ENCODE data around the gene VPS35.

Gene VPS35

DNA sequence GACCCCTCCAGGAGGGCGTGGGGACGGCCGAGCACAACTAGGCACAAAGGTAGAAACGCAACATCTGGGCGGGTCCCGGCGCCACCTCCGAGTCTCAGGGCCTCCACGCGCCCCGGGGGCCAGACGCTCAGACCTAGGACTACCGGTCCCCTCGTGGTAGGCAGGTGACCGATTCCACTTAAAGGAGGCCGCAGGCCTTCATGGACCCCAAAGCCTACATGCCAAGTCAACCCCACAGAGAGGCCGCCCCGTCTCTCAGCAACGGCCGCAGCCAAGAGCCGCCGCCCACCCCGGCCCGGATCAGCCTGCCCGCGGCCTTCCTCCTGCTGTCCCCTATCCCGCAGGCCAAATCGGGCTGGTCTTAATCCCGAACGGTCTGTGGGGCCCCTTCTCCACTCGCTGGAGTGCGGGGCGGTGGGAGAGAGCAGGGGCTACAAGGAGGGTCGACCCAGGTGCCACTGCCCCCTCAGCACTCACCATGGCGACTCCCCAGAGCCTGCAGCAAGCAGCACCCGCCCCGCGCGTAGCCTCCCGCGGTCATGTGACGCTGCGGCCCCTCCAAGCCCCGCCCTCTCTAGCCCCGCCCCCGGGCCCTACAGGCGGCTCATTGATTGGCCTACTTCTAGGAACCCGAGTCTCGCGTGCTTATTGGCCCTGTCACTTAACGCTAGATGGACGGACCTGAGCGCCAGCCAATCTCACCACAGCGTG is at the start of gene VPS35:
TSS of gene VPS35 (minus strand) at position 525 of the 711 bp plus-strand sequence. CDS start at position 480, 45 bp downstream.
- peak; percentile 99 for DNase-seq

DNA sequence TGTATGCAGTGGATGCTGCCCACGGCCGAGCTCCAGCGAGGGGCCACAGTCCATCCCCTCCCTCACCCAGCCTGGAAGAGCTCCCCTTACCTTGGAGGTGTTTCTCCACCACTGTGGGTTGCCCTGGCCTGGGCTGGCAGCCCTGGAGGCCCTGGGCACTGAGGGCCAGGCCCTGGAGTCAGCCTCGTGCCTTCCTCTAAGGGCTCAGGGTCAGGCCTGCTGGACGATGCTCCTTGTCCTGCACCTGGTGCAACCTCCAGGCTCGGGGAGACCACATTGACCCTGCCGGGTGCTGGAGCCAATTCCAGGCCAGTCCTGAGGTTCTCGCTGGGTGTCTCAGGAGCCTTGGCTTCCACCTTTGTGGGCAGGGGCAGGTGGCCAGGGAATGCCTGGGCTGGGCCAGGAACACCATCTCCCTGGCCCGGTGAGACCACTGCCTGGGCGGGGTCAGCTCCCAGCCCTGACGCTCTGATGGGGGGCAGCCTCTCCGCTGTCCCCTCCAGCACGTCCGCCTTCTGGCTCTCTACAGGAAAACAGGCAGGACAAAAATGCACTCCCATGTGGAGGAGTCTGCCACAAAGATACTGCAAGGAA is 48.7 kb upstream of the VPS35 start:
- DNase-seq: no peak

DNA sequence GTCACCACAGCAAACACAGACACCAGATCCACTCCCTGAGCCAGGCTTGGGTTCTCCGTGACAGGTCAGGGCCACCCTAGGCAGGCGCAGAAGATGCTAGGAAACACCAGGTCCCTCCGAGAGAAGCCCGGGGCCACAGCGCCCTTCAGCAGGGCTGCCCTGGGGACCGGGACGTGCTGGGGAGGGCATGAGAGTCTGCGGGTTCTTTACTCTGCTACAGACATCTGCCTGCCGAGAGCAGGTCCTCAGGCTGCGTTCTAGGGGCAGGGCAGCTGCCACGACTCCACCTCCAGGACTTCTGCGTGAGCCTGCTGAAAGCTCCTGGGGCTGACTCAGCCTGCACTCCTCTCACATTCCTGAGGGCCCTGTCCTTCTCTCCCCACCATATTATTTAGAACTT is 47.7 kb upstream of the VPS35 start:
- DNase-seq: no peak

DNA sequence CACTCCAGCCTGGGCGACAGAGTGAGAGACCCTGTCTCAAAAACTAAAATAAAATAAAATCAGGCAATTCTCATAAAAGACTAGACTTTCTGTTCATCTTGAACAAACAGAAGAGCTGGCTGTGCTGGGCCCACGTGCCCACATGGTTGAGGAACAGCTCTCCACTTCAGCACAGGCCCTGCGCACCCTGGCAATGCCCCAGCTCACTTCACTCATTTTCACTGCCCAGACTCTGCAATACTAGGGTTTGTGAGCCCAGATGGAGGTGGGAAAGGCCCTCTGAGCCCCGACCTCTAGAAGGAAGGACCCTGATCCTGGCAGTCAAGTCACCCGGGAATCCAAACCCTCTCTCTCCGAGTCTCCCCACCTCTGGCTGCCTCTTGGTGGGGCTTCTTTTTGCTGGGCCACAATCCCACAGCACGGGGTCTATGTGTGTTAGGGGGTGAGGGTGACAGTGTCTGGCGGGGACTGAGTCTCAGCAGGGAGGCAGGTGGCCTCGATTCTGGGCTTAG is 44.4 kb upstream of the VPS35 start:
- DNase-seq: no peak

DNA sequence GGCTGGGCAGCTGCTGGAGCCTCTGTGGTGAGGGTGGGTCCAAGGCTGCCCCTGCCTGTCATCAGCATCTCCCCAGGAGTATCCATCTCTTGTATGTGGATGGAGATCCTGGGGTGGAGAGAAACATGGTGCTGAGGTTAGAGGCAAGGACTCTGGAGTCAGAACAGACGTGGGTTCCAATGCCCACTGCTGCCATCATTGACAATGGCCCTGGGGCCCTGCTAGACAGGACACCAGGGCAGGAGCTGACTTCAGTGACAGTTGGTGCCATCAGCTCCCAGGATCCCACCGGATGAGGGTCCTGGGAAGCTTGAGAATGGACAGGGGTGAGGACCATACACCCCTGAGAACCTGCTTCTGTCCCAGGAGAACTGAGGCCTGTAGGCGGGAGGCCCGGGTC is 43.6 kb upstream of the VPS35 start:
- DNase-seq: no peak

DNA sequence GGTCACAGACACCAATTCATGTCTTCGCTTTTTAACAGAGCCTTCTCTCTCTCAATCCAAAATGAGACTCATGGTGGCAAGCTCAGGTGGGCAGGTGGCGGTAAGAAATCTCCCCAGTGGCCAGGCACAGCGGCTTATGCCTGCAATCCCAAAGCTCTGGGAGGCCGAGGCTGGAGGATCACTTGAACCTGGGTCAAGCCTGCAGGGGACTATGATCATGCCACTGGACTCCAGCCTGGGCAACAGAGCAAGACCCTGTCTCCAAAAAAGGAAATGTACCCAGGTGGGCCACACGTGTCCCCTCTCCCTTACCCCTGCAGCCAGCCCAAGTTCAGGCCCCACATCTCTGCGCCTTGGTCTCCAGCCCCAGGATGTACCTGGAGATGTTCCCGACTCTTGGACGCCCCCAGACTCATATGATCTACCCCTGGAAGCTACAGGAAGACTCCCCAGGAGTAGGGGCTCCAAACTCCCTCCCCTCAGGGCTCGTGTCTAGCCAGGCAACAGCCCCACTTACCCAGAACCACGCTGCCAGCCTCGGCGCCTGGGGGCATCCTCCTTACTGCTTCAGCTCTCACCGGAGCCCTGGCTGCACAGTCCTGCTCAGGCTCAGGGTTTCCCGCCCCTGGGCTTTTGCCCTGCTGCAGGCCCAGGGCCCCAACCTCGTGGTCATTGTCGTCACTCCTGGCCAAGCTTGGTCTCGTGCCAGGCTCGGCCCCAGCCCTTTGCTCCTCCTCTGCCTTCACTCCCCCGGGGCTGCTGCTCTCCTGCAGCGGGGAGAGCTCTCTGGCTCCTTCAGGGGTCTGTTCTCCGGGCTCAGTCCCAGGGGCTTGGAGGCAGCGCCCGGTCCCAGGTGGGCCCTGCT is 42.9 kb upstream of the VPS35 start:
- DNase-seq: no peak

DNA sequence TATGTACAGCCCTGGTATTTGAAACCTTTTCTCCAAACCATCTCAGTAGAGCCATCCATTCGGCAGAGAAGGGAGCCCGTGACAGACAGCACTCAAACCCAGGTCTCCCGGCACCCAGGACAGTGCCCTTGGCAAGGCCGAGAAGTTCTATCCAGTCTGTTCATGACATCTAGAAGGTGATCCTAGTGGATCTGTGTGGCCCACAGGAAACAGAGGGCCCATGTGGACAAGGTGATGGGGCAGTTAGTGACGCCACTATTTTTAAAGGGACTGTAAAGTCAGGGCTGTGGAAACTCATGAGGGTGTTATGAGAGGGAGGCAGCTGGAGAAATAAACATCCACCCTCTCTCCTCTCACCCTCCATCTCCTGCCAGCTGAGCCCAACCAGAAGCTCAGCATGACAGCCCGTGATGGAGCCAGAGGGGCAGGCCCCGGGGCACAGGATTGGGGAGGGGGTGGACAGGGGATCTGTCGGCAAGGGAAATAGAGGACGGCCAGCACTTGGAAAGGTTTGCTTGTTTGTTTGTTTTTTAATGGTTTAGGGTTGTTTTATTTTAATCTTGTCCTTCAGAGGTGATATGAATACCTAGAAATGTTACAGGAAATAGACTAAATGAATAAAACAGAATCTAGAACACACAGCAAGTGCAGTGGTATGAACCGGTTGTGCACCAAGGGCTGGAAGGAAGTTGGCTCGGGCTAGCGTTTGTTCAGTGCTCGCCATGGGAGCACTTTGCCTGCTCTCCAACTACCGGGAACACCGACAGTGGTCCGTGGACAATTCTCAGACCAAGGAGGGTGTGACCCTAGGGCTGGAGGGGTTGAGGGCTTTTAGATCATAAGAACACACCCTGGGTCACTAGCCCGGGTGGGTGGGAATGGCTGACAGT is 42.1 kb upstream of the VPS35 start:
- no peak for DNase-seq

DNA sequence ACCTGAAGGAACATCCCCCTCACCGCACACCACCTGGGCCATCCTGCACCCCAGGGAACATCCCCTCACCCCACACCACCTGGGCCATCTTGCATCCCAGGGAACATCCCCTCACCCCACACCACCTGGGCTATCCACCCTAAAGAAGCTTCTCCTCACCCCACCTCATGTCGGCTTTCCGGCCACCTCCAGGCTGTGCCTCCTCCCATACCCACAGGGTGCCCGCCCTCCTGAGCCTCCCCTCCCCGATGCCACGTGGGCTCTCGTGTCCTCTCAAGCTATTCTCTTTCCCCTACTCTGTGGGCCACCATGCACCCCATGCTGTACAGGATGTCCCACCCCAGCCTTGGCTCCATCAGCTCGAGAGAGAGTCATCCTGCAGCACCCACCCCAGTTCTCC is 41.1 kb upstream of the VPS35 start:
- no peak for DNase-seq

DNA sequence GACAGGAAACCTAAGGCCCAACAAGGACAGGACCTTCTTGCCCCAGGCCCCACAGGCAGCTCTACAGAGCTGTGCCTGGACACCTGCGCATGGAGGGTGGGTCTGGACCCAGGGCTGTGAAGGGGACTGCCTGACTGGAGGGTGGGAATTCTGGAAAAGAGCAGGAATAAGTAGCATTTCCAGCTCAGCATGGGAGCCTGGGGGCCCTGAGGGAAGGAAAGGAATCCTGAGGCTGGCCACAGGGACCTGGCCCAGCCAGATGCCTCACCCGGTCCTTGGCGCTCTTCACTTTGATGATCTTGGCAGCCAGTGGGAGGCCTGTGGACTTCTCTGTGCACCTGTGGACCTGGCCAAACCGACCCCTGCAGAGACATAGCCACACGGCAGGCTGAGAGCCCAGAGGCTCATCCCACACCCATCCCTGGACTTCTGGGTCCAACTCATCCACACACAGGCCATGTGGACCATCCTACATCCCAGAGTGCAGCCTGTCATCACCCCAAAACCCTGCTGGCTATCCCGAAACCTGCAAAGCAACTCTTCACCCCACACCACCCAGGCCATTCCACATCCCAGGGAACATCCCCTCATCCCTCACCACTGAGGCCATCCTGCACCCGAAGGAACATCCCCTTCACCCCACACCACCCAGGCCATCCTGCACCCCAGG is 40.5 kb upstream of the VPS35 start:
- no peak for DNase-seq

DNA sequence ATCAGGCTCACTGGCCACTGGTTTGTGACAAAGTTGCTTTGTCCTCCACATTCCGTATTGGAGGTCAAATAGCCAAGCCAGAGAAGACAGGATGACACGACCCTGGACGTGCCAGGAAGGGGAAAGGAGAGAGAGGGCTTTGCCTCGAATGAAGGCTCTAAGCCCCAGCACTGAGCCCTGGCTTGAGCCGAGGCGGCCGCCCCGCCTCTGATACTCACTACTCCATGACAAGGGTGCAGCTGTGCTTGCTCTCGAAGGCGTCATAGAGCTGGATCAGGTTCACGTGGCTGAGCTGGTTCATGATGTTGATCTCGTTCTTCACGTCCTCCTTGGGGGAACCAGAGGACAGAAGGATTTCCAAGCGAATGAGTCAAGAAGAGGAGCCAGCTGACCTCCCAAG is 39.8 kb upstream of the VPS35 start:
- no peak for DNase-seq

DNA sequence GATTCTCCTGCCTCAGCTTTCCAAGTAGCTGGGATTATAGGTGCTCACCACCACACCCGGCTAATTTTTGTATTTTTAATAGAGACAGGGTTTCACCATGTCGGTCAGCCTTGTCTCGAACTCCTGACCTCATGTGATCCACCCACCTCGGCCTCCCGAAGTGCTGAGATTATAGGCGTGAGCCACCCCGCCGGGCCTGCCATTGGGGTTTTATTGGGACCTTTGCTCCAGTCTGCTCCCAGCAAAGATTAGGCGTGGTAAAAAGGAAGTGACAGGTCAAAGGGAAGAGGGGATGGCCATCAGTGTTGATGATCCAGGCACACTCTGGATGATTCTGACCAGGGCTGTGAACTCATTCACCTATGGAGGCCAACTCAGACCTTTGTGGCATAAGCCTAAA is 38.7 kb upstream of the VPS35 start:
- no peak for DNase-seq

DNA sequence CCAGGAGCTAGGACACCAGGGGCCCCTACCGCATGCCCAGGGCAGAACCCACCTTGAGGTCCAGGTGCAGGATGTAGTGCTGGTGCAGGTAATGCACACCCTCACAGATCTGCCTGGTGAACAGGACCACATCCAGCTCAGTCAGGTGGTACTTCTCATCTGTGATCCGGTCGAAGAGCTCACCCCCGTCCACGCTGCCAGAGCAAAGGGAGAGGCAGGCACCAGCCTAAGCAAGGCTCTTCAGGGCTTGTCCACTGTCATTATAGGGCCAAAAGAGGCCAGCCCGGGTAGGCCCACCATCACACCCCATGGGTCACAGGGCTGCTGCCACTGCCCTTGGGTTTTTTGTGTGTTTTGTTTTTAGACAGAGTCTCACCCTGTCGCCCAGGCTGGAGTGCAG is 38.2 kb upstream of the VPS35 start:
- no peak for DNase-seq

DNA sequence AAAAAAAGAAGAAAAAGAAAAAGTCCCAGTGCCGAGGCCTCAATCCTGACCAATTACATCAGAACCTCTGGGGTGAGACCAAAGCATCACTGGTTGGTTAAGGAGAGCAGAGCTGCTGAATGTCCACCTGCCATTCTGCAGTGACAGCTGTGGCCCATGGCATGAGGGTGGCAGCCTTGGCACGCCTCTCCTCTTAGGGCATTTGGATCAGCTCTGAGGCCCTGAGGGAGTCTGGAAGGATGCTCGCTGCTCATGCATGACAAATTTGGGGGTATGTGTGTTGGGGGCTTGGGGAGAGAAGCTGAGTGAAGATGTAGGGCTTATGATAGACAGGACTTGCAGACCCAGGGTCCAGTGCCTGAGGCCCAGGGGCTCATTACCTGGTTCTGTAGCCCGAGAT is 32.9 kb upstream of the VPS35 start:
- DNase-seq: no peak

DNA sequence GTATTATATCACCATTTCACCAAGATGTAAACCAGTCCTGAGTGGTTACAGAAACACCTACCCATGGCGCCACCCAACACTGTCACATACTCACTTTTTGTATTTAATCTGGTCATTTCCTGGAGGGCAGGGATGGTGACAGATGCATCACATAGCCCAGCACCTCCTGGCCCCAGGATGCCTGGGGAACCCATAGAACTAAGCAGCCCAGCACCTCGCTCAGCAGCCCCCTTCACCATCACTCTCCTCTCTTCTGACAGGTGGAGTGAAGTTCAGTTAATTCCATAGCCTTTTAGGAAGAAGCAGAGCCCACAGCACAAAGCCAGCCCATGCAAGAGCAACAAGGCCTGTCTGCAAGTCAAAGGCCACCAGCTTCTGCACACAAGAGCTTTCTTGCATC is 31.6 kb upstream of the VPS35 start:
- no peak for DNase-seq

DNA sequence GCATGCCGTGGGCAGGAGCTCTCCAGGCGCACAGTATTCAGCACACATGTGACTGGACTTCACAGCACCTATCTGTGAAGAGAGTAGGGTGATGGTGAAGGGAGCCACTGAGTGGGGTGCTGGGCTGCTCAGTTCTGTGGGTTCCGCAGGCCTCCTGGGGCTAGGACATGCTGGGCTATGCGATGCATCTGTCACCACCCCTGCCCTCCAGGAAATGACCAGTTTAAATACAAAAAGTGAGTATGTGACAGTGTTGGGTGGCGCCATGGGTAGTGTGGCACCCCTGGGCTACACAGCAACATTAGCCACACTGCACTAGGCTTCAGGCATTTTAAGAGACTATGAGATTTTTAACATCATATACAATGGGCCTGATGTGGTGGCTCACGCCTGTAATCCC is 30.6 kb upstream of the VPS35 start:
- no peak for DNase-seq

DNA sequence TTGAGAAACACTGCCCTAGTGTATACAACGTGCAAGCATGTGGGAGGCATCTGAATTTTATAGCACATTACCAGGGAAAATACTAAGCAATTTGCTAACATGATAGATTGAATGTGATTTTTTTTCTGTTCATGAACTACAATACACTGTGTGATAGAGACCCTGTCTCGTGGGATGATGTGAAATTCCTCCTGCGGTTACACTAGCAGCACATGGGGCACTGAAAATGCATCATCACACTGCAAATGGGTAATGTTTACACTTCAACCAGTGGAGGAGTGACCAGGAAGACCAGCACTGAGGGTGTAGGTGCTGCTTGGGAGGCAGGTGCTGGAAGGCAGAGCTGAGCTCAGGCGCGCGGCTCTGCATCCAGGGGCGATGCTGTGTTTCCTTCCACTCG is 29.2 kb upstream of the VPS35 start:
- no peak for DNase-seq

DNA sequence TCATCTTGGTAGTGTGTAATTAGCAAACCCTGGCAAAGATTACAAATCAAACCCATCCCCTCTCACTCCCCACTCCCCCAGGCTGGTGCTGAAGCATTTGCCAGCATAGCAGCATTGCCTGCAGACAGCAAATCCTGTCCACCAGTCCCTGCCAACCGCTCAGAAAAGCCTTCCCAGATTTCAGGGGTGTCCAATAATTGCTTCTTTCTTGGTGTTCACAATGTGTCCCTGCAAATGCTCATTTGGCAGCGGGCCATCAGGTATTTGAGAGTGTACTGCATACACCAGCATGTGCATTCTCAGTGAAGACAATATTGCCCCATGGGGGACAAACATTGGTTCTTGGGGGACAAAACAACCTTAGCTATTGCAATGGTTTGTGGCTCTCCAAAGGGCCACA is 28.7 kb upstream of the VPS35 start:
- no peak for DNase-seq

DNA sequence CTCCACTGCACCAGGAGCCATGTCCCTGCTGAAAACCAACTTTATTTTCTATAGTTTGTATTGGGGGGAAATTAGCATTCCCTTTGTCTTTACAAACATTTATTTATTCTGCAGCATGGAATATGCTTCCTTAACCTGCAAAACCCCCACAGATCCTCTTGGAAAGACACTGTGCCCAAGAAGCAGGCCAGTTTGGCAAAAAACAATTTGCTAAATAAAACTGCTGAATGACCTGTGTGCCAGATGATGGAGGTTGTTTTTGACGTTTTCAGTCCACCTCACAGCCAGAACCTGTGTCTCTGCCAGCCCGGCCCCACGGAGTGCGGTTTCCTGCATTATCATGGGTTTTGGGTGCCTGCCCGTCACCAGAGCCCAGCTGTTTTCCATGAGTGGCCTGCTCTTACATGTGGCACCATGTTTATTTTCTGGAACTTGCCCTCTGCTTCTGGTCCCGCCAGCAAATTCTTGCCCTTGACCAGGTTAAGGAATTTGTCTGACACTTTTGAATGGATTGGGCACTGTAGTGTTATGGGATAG is 26.9 kb upstream of the VPS35 start:
- no peak for DNase-seq

DNA sequence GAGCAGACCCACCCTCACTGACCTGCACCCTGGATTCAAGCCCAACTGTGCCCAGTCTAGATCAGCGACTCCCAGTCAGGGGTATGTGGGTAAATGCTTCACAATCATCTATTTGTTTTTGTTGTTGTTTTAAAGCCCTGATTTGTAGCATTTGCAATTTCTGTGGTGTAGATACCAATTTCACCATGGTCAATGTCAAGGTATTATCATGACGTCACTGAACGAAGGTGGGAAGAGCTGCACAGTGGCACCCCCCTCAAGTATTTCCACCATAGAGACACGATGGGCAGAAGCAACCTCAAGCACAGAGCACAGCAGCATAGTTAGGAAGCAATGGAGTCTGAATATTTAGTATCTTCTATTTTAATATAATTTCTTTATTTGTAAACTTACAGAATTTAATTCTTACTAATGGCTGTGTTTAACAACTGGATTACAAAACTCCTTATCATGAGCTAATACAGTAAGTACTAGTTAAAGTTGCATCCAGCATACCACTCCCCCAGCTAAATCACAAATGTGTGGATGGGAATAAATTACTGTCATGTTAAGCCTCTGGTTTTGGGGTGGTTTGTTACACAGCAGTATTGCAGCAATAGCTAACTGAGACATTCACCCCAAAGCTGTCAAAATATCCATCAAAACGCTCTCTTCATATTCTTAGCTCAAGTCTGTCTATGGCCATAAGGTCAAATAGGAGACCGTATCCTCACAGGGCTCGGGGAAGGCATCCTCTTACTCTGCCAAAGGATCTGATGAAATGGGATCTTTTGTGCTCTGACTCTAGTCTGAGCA is 26.0 kb upstream of the VPS35 start:
- no peak for DNase-seq

DNA sequence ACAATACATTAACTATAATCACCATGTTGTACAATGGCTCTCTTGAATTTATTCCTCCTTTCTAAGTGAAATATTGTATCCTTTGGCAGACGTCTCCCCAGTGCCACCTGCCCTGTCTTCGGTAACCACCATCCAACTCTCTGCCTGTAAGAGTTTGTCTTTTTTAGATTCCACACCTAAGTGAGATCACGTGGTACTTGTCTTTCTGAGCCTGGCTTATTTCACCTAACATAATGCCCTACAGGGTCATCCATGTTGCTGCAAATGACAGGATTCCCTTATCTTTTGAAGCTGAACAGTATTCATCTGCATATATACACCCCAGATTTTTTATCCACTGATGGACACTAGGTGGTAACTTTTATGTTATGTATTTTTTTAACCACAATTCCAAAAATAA is 24.7 kb upstream of the VPS35 start:
- DNase-seq: no peak

DNA sequence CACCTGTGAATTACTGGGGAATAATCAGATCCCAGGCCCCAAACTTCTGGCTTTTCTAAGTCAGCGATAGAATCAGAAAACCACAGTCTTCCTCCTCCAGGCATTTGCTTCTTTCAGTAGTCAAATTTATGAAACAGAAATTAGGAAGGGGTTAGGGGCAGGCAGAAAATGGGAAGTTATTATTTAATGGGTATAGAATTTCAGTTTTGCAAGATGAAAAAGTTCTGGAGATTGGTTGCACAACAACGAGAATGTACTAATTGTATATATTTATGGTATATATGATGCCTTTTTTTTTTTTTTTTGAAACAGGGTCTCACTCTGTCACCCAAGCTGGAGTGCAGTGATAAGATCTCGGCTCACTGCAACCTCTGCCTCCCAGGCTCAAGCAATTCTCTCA is 23.9 kb upstream of the VPS35 start:
- DNase-seq: no peak
